ENCODE measurements around the gene MSANTD3.
A peak's percentile ranks its signal among the peaks of the same experiment; 100 is the strongest.
"Not testable (repeated sequence)": the region's sequence is repeated elsewhere in the genome, so short reads cannot be mapped to it uniquely, and the experiment has no call there.

MSANTD3 gene, protein sequence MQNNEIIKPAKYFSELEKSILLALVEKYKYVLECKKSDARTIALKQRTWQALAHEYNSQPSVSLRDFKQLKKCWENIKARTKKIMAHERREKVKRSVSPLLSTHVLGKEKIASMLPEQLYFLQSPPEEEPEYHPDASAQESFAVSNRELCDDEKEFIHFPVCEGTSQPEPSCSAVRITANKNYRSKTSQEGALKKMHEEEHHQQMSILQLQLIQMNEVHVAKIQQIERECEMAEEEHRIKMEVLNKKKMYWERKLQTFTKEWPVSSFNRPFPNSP

DNA sequence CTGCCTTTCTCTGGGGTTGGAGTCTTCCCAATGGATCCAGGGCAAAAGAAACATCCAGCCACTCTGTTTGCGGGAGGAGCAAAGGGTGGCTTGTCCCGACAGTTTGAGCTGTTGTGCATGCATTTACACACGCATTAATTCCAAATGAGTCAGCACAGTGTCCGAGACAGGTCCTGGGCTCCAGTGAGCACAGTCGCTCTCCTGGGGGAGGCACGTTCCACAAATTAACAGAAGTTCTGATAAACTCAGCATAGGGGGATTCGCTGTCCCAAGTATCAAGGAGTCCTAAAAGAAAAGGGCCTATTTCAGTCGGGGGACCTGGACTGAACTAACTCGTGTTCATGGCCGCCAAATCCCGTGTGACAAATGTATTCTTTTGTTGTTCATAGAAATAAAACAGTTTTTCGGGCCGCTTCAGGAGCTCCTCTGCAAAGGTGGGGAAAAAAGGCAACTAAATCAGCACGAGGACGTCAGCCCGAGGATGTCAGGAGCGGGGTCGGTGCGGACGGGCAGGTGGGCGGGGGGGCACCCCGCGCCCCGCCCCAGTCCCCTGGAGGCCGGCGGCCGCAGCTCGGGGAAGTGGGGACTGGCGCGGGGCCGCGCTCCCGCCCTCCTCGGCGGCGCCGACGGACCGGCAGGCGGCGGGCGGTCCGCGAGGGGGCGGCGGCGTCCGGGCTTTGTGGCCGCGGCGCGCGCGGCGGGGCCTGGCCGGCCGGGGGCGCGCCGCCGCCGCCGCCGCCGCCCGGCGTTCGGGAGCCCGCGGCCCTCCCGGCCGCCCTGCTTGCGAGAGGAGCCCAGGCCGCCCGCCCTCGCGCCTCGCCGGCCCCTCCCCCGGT lies at the start of gene MSANTD3:
Gene MSANTD3 (plus strand): TSS at position 614 of the 836 bp plus-strand sequence. CDS start 14,796 bp downstream, outside the sequence.
- peak; percentile 55 to 67 for DNase-seq

DNA sequence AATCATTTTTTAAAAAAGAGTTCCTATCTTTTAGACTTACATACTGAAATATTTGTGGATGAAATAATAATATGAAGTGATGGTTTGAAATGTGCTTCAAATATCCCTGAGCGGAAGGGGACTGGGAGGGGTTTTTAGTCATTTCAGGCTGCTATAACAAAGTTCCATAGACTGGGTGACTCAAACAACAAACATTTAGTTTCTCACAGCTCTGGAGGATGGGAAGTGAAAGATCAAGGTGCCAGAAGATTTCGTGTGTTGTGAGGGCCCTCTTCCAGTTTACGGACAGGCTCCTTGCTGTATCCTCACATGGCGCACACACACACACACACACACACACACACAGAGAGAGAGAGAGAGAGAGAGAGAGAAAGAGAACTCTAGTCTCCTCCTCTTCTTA lies 47.1 kb upstream of the MSANTD3 start:
- no peak for DNase-seq

DNA sequence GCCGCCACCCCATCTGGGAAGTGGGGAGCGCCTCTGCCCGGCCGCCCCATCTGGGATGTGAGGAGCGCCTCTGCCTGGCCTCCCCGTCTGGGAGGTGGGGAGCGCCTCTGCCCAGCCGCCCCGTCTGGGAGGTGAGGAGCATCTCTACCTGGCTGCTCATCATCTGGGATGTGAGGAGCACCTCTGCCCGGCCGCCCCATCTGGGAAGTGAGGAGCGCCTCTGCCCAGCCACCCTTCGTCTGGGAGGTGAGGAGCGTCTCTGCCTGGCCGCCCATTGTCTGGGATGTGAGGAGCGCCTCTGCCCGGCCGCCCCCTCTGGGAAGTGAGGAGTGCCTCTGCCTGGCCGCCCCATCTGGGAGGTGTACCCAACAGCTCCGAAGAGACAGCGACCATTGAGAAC lies 34.0 kb upstream of the MSANTD3 start:
- not testable (repeated sequence) for DNase-seq

DNA sequence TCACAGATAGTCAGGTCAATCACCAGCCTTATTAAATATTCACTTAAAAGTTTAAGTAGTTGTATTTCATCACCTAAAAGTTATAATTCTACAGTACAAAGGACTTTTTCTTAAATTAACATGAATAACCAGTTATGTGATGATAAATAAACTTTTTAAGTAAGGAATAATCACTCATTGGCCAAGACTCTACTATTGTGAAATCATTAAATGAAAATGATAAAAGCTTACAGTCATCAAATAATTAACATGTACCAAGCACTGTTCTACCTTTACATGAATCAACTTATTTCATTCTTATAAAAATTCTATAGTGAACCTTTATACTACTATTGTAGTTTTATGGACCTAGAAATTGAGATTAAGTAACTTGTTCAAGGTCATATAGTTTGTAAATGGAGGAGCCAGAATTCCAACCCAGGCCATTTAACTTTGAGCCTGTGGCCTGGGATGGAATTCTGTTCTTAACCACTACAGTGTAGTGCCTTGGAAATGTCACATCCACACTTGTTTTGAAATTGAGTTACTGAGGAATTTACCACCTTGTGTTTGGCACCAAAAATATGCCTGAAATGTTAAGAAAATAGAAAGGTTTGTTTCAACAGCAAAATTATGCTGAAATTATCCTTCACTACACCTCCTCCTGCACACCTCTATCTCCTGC lies 32.8 kb upstream of the MSANTD3 start:
- no peak for DNase-seq

DNA sequence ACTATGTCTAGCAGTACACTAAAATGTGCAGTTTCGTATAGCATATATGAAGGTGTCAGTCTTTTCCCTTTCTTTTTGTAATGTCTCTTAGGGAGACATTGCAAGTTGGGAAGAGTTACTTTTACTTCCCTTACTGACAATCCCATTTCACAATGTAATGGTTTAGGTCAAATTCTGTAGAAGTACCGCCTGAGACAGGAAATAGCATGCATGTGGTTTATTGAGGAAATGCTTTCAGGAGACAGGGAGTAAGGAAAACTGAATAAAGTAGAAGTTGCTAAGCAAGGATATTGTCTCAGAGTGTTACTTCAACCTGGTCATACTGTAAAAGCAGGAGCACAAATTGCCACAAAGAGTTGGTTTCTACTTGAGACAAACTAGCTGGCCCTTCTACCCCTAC lies 32.1 kb upstream of the MSANTD3 start:
- DNase-seq = no peak

DNA sequence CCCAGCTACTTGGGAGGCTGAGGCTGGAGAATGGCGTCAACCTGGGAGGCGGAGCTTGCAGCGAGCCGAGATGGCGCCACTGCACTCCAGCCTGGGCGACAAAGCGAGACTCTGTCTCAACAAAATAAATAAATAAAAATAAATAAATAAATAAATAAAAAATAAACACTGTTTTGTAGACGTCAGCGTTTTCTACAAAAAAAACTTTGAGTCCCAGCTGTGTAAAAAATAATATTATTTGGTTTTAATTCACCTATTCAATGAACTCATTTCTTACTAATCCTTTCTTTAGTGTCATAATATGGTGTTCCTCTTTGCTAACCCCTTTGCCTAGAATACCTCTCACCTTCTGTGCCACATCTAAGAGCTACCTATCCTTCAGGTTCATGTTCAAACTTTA lies 30.2 kb upstream of the MSANTD3 start:
- no peak for DNase-seq

DNA sequence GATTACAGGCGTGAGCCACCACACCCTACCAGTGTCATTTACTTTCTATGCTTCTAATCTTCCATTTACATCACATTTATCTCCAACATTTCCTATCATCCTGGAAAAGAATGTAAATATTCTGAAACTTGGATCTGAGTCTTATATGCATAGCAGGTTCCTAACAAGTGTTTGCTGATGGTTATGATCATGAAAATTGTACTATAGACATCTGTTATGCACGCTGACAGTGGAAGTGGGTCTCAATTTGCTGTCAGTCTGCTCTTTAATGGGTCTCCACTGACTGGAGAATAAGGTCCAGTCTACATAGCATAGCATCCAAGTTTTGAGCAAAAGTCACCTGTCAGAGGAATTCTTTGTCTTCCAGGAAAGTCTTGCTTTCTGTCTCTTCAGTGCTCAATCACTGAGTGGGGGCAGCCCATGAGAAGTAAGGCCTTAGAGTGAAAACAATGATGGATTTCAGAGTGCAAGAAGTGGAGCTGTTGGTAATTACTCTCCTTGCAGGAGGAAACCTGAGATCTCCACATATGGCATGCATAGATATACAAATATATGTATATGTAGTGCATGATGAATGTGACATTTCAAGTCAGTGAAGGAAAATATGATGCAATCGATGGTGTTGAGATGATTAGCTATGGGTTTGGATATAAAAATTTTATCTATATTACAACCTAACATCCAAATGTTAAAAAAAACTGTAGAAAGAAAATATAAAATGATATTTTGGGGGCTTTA lies 29.2 kb upstream of the MSANTD3 start:
- DNase-seq = no peak

DNA sequence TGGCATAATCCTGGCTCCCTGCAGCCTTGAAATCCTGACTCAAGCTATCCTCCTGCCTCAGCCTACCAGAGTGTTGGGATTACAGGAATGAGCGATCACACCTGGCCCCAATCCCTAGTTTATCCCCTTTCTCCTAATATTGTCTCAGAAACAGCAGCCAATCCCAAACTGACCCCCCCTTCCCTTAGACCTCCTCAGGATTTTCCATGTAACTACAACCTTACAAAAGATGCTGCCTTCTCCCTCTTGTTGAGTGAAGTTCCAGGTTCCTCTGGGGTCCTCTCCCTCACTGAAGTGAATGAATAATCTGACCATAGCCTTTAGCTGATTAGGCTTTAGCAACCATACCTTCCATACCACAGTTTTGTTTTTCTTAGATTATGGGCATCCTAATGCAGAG lies 25.9 kb upstream of the MSANTD3 start:
- DNase-seq = no peak

DNA sequence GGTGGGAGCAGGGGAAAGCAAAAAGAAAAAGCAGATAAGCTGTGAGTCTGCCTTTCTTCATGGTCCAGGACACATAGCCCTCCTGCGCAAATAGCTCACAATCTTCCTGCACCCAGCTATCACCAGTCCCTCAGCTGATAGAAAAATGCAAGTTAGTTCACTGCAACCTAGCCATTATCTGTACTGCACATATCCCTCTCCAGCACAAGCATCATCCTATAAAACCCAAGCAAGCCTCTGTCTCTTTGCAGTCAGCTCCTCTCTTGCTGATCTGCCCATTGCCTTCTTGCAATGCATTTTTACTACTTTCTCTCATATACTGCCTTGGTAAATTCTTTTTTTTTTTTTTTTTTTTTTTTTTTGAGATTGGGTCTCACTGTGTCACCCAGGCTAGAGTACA lies 20.0 kb upstream of the MSANTD3 start:
- DNase-seq = no peak

DNA sequence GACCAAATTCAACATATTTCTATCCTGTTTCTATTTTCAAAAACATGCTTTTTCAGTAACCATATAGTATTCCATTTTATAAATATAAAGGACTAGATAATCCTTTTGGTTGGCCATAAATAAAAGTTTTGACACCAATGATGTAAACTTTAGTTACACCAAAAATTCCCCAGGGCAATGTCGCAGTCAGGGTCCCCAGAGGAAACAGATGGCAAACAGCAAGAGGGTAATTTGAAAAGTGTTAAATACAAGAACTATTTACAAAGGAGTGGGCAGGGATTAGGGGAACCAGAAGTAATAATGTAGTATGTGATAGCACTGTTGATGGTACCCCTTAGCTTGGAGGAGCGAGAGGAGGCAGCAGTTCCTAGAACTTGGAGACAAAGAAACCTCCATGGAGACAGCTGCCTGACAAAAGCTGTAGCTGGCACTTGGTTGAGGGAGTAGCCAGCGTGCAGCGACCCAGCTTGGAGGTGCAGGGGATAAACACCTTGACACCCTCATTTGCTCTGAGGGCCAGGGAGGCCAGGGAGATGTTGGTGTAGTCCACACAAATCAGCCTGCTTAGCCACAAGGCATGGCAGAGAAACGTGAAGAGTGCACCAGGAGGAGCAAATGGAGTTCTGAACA lies 18.3 kb upstream of the MSANTD3 start:
- DNase-seq = no peak

DNA sequence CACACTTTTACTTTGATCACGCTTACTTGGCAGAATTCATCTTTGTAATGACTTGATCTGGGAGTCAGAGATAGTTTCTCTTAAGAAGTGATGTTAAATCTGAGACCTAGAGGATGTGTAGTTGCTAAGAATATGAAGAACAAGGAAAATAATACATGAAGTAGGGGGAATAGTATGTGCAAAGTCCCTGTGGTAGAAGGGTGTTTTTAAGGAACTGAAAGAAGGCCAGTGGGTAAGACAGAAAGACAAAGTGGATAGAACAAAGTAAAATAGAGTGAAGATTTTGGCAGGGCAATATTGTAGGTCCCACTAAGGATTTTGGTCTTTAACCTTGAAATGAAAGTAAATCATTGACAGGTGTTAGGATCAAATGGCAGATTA lies 17.8 kb upstream of the MSANTD3 start:
- no peak for DNase-seq

DNA sequence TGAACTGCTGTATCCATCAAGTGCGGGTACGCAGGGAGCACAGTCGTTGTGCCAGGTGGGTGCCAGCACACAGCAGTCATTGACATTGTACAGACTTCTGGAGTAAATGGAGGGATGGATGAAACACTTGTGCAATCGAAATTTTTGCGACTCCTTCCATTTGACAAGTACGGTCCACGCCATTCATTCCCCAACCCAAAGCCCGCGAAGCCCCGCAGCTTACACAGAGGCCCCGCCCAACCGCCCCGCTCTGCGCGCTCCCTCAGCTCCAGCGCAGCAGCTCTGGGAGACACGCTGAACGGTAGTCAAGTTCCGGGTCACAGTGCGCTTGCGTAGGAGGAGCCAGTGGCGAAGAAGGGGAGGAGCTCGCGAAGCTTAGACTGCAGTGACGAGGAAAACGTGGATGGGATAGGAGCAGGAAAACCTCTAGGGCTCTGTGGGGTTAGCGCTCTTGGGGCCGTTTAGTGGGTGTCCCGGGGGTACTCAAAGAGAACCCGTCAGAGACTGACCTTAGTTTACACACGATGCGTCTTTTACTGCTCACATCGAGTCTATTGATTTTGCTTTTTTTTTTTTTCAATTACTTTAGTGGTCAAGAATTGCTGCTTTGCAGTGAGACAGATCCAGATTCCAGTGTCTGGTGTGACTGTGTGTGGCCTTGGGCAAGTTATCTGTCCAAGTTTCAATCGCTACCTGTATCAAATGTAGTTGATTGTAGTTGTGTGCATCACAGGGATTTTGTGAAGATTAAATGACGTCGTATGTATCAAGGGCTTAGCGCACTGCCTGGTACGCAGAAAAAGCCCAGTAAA lies 15.3 kb upstream of the MSANTD3 start:
- DNase-seq = peak; percentile 87 to 90

DNA sequence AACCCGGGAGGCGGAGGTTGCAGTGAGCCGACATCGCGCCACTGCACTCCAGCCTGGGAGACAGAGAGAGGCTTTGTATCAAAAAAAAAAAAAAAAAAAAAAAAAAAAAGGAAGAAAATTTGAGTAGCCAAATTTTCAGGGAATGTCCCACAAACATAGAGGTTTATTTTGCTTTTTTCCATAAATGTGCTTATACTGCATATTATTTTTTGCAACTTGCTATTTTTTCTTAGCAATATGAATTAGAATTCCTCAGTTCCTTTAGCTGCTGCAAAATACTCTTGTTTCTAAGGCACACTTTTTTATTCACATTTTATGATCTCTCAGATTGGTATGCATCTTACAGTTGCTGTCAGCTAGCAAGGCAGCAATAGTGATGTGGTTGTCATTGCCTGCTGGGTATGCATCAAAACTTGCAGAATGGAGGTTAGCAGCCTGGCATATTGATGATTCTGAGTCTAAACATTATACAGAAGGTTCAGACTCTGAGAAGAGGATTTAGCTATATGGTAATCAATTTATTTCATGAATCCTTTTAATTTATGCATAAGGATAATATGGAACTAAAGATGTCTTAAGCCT lies 13.0 kb upstream of the MSANTD3 start:
- DNase-seq = no peak

DNA sequence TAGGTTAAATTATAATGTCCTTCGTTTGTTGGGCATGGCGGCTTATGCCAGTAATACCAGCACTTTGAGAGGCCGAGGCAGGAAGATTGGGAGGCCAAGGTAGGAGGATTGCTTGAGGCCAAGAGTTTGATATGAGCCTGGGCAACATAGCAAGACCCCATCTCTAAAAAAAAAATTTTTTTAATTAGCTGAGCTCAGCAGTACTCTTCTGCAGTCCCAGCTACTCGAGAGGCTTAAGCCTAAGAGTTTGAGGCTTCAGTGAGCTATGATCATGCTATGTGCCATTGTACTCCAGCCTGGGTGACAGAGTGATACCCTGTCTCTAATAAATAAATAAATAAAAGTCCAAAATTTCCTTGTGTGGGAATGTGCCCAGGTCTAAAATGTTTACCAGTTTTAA lies 9.1 kb upstream of the MSANTD3 start:
- no peak for DNase-seq

DNA sequence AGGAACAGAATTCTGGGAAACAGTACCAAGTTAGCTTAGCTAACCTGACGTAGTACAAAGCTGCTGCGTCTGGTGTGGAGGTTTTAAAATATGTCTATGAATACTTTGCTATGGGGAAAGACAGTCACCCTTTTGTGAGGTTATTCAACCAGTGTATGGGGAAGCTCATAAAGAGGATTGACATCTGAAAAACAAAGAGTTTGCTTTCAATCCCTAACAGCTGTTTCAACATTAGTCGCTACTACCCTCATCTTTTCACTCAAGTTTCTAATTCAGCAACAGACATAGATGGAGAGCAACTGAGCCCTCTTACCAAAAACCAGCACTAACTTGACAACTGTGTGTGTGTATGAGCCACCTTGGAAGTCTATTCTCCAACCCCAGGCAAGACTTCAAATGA lies 7.8 kb upstream of the MSANTD3 start:
- no peak for DNase-seq

DNA sequence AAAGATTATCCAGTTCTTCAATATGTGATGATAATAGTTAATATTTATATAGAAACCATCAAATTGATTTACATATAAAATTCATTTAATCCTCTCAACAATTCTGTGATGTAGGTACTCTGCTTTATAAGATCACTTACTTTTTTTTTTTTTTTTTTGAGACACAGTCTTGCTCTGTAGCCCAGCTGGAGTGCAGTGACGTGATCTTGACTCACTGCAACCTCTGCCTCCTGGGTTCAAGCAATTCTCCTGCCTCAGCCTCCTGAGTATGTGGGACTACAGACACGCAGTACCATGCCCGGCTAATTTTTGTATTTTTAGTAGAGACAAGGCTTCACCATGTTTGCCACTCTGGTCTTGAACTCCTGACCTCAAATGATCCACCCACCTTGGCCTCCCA lies 5.8 kb upstream of the MSANTD3 start:
- DNase-seq = not testable (repeated sequence)

DNA sequence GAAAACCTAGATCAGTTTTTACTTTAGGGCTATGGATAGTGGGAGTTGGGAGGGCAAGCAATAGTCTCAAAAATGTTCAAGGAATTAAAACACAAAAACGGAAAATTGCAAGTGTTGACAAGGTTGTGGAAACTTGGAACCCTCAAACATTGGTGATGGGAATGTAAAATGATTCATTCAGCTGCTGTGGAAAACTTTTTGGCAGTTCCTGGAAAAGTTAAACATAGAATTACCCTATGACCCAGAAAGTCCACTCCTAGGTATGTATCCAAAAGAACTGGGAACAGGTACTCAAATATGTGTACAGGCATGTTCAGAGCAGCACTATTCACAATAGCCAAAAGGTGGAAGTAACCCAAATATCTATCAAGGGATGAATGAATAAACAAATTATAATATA lies 1.2 kb upstream of the MSANTD3 start:
- no peak for DNase-seq

DNA sequence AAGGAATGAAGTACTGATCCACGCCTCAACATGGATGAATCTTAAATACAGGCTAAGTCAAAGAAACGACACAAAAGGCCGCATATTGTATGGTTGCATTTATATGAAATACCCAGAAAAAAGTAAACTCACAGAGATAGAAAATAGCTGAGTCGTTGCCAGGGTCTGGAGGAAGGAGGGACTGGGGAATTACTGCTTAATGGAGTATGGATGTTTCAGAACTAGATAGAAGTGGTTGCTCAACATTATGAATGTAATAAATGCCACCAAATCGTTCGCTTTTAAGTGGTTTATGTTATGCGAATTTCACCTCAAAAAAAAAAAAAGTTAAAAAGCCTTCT lies 784 bp upstream of the MSANTD3 start:
- DNase-seq = no peak

DNA sequence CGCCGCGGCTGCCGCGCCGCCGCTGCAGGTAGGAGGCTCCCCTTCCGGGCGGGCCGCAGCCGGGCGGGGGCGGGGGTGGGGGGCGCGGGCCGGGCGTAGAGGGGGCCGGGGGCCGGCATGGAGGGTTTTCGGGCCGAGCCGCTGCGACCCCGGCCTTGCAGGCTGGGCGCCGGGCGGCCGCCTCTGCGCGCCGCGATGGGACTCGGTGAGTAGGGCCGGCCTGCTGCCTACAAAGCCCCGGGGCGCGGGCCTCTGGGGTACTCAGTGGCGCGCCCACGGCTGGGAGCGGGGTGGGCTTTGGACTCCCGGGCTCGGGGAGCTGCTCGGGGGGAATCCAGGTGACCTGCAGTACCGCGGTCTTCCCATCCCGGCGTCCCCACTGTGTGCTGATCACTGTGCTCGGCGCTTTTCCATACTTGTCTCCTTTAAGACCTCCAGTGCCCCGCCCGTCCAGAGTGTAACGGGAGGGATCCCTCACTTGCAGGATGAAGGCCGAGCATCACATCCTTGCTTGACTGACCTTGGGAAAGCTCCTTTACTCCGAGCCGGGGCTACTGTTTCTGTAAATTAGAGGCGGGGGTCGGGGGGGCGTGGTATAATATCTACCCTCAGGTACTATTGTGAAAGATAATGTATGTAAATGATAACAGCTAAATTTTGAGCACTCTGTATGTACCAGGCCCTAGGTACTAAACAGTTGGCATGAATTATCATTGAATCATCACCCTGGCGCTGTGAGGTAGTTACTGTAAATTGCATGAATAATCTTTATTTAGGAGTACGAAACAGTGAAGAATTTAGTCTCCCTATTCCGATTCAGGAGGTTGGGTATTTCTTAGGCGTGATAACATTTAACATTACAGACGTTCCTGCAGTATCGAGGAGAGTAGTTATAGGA lies 672 bp downstream of the MSANTD3 start:
- peak; percentile 32 to 44 for DNase-seq

DNA sequence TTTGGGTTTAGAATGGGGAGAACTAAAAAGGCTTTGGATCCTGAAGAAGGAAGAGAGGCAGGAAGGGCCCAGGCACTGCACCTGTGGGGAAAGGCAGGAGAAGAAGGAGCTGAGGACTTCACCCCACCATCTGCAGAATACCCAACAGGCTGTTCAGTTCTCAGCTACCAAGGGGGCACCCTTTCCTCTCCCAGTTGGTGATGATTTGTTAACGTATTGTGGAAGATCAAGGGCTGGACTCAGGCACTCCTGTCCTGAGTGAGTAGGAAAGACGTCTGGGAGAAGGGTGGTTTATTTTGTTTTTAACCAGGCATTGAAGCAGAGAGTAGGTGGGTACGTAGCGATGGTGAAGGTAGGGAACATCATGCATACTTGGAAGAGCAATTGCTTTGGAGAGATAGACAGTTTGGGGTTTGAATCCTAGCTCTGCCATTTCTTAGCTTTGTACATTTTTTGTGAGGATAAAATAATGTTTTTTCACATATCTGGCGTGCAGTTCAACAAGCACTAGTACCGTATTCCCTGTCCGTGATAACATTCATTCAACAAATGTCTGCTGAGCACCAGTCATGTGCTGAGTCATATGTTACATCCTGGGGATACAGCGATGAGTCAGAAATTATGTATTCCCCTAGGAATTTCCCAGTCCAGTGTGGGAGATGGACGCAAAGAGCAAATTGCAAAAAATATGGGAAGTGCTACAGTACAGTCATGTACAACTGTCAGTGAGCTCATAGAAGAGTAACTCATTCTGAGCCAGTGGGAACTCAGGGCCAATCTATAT lies 2.1 kb downstream of the MSANTD3 start:
- no peak for DNase-seq
